Measurements from ENCODE around the gene CBL.
A peak's percentile ranks its signal among the peaks of the same experiment; 100 is the strongest.

Gene CBL

GRCh38 chr11:119315131-119316015, 109.2 kb downstream of the CBL start:
- no peak for FAIRE-seq

DNA sequence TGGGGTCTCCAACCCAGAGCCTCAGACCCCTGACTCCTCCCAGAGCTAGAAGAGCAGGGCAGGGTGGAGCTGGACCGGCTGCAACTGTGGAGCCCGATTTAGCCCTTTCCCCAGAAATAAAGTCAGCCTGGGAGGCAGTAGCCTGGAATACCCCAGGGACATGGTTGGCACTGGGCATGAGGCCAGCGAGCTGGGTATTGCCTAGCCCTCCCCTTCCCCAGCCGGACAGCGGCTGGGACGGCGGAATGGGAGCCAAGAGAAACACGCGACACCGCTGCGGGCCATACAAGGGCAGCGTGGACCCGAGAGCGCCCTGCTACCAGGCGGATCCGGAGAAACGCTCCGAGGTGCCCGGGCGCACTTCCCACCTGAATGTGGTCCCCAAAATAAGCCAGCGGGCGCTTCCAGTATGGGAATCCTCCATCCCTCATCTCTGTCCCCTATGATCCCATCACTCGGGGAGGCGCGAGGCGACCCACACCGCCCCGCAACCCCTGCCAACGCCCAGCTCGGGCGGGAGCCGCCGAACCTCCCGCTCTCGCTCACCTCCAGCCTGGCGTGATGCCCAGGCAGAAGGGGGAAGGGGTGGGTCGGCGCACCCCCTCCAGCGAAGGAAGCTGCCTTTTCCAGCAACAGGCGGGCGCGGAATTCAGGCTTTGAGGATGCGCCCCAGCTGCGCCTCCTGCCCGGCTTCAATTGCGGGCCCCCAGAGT, 110.0 kb downstream of the CBL start:
- FAIRE-seq, result no peak

- no peak for FAIRE-seq
These were observed 110.8 kb downstream of the CBL start, which contains the start of gene MCAM for GRCh38 chr11:119316729-119317591. TSS of gene MCAM (minus strand) at chr11:119317130. CDS start at chr11:119317101, 29 bp downstream.

DNA sequence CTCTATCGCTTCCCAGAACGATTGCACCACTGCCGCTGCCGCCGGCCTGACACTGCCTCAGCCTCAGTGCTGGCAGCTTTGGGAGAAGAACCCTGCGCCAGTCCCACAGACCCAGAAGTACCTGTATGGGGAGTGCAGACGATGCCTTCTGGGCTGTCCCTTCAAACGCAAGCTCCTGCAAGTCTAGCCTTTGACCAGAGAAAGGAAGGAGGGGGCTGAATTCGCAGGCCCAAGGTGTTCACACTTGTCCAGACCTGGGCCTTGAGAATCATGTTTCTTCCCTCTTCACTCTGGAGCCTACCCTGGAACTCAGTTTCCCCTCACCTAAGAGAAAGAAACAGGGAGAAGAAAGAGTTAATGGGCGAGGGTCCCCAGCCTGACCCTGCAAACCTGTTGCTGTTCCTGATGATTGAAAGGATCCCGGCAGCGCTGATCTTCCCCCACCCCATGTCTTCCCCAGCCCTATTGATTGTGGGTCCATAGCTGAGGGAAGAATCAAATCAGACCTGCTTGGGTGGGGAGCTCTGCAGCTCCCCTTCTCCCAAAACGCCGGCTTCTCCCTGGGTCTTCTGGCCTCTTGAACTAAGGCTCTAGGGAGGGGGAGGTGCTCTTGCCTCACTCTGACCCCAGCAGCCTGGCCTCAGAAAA, 111.6 kb downstream of the CBL start:
- FAIRE-seq, result no peak

DNA sequence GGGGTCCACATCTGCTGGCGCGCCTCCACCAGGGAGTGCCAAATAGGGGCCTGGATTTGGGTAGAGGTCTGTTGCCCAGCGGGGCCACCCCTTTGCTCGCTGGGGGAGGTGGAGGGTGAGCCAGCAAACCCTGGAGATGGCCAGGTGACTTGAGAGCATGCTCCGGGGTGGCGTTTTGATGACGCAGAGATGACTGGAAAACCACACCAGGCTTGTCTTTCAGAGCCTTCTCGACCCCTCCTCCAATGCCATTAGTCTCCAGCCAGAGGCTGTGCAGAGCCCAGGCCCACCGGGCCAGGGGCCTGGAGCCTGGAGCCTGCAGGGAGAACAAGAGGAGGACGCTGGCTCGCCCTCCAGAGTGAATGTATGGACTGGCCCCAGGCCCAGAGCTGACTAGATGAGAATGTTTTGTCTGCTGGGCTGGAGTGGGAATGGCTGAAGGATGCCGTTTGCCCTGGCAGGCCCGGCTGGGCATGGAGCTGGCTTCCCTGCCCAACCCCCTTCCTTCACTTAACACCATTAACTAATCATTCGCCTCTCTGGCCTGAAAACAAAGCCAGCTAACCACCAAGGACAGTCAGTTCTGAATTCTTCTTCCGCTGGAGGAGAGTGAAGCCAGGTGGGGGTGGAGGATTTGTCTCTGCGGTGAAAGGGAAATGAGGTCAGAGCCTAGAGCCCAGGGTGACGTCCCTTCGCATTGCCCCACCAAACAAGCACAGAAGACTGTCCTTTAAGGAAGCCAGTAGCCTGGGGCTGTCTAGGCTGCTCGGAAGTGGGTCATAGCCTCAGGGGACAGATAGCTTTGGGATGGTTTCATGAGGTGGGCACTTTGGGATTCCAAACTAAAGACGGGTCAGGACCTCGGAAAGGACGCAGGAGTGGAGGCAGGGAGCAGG, 112.3 kb downstream of the CBL start:
- no peak for FAIRE-seq

- no peak for FAIRE-seq
These were observed 113.1 kb downstream of the CBL start for GRCh38 chr11:119319136-119319699.

DNA sequence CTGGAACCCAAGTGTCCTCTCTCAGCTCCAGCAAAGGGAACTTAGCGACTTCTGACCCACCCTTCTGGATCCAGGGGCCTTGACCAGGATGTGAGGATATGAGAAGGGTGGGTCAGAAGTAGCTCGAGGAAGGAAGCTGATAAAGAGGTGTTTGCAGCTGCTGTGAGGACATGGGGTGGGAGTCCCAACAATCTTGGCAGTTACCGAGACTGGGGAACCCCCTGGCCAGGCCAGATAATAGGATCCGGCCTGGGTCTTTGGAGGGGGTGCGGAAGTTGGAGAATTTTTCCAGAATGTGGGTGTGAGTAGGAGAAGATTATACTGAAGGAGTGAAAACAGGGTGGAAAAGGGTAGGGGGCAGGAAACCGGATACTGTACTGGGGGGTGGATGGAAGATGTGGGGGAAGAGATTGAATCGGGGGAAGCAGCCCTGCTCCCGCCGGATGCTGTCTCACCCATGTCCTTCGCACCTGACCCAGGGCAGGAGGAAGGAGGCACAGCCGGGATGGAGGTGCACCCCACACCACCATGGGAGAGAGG, 113.6 kb downstream of the CBL start:
- no peak for FAIRE-seq

DNA sequence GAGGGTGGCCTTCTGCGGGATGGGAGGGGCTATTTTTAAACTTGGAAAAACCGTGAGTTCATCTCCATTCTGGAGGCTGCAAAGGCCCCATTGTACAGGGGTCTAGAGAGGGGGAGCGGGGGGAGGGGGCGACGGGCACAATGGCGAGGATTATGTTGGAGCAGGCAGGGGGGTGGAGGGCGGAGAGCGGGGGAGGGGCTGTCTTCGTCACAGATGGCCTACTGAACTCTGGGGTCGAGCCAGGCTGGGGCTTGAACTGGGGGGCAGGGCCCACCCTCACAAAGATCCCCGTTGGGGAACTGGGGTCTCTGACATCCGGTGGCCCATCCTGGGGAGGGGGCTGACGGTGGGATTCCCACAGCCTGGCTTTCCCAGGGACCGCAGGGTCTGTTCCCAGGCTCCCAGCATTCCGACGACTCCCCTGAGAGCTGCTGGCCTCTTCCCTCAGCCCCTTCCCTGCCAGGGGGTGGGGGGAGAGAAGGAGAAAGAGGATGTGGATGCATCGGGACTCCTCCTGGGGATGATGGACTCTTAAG, 114.2 kb downstream of the CBL start:
- no peak for FAIRE-seq

GRCh38 chr11:119320776-119321524, 114.8 kb downstream of the CBL start:
- FAIRE-seq, result no peak

- no peak for FAIRE-seq
These were observed 116.2 kb downstream of the CBL start for GRCh38 chr11:119322360-119322739.

- FAIRE-seq, result no peak
These were observed 116.9 kb downstream of the CBL start for GRCh38 chr11:119322921-119323531.

GRCh38 chr11:119323532-119324033, 117.4 kb downstream of the CBL start:
- peak; percentile 51 for FAIRE-seq

DNA sequence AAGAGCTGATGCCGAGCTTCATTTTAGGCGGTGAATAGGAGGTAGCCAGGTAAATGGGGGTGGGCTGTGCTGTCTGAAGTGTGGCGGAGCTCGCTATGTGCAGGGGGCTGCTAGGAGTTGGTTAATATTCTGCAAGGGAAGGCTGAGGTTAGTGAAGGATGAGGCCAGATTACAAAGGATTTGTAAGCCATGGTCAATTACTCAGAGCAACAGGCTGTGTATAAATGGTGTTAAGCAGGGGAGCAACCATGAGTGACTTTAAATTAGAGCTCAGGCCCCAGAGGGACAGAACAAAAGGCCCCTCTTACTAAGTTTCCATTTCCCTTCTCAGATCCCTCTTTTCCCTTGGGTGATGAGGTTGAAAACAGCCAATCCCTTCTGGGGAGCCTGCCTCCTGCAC, 118.0 kb downstream of the CBL start:
- FAIRE-seq, result no peak

GRCh38 chr11:119329320-119329719, 123.2 kb downstream of the CBL start:
- no peak for FAIRE-seq

- FAIRE-seq, result no peak
These were observed 124.1 kb downstream of the CBL start for GRCh38 chr11:119330237-119330636.

- peak; percentile 34 for FAIRE-seq
These were observed 126.1 kb downstream of the CBL start for GRCh38 chr11:119332111-119332765.

GRCh38 chr11:119334174-119334930, 128.2 kb downstream of the CBL start, which contains the start of gene RNF26:
TSS of gene RNF26 (plus strand) at chr11:119334527. CDS start at chr11:119335123, 596 bp downstream.
- peak; percentile 99 for FAIRE-seq

Measured in G401.6 (cell line).